GM20431 (cell line): ENCODE results near the gene ABCB6.
"Not testable (repeated sequence)": the region's sequence is repeated elsewhere in the genome, so short reads cannot be mapped to it uniquely, and the experiment has no call there.

Experiments
- in situ Hi-C: fragments of 300-500 bp; cut with MseI, MboI; formaldehyde crosslinking; loops from one replicate; pipeline ENCODE4 v1.15.0; 2020; ENCODE audit warnings: low sequenced_read_pairs; ENCODE audit not compliant: unreplicated experiment

The ABCB6 gene

GRCh38 chr2:219215871-219216534 is 2.8 kb downstream of the ABCB6 start:
- in situ Hi-C loops, result no loop called here

DNA sequence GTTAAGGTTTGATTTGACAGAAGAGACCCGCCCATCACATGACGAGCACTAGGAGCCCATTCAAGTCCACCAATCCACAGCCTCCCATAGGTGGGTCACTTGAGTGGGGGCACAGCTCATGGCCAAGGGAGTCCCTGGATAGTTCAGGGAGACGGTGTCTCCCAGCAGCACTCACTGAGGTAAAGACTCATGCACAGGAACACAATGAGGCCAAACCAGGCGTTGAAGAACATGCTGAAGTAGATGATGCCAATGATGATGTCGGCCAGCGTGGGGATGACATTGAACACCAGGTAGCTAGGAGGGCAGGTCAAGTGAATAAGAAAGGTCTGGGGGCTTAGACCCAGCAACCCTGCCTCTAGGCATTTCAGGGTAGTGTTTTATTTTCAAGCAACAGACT is 4.0 kb downstream of the ABCB6 start:
- in situ Hi-C loops, result no loop called here

DNA sequence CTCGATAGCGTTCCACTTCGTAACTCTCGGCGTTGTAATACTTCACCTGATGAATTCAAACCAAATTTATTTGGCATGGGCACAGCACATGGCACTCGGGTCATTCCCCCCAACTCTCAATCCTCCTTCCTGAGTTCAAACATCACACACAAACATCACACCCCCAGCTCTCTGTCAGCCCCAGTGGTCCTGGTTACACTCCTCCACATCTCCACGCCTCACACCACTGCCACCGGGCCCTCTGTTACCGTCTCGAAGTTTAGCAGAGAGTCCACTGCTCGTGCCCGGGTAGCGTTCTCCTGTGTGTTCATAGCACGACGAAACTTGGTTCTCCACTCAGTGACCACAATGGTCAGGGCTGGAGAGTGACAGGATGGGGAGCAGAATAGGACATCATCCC is 4.6 kb downstream of the ABCB6 start:
- in situ Hi-C loops, result no loop called here

- in situ Hi-C loops, result no loop called here
These were observed 5.2 kb downstream of the ABCB6 start for GRCh38 chr2:219213486-219214071.

DNA sequence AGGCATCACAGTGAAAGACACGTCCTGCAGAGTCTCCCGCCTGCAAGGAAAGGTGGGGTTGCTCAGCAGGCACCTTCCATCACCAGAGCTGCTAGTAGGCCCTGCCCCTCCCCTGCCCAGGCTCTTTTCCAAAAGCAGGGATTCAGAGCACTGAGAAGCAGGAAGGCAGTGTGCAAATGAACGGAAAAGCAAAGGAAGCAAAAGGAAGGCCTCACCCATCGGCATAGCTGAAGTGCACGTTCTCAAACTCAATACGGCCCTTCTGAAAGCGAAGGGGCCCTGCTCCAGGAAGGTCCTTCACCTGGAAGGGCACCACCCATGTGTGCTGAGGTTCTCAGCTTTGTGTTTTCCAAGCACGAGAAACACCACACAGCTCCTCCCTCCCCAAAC is 5.7 kb downstream of the ABCB6 start:
- in situ Hi-C loops, result no loop called here

GRCh38 chr2:219210886-219211362 is 7.8 kb downstream of the ABCB6 start:
- in situ Hi-C loops, result no loop called here

GRCh38 chr2:219210196-219210885 is 8.4 kb downstream of the ABCB6 start:
- in situ Hi-C loops, result no loop called here

- in situ Hi-C loops, result no loop called here
These were observed 9.2 kb downstream of the ABCB6 start for GRCh38 chr2:219209236-219210195.

DNA sequence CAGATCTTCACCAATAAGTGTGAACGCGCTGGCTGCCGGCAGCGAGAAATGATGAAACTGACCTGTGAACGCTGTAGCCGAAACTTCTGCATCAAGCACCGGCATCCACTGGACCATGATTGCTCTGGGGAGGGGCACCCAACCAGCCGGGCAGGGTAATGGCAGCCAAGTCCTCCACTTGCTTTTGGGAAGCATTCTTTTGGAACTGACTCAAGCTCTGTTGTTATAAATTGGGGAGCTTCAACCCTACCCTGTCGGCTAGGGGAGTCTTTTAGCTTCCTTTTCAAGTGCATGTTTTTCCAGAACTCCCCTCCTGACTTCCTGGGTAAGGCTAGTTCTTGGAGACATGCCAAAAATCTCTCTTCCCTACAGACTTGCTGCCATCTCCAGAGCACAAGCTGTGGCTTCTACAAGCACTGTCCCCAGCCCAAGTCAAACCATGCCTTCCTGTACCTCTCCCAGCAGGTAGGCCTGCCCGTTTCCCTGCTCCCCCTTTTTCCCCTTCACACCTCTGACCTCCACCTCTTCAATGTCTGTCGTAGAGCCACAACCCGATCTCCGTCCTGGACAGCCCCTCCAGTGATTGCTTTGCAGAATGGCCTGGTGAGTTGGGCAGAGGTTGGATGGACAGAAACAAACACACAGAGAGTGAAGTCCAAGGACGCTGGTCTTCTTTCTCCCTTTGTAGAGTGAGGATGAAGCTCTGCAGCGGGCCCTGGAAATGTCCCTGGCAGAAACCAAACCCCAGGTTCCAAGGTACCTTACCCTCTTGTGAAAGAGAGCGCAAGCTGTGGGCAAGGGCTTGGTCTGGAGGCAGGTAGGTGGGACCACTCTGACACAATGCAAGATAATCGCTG is 10.6 kb downstream of the ABCB6 start:
- in situ Hi-C loops, result no loop called here

DNA sequence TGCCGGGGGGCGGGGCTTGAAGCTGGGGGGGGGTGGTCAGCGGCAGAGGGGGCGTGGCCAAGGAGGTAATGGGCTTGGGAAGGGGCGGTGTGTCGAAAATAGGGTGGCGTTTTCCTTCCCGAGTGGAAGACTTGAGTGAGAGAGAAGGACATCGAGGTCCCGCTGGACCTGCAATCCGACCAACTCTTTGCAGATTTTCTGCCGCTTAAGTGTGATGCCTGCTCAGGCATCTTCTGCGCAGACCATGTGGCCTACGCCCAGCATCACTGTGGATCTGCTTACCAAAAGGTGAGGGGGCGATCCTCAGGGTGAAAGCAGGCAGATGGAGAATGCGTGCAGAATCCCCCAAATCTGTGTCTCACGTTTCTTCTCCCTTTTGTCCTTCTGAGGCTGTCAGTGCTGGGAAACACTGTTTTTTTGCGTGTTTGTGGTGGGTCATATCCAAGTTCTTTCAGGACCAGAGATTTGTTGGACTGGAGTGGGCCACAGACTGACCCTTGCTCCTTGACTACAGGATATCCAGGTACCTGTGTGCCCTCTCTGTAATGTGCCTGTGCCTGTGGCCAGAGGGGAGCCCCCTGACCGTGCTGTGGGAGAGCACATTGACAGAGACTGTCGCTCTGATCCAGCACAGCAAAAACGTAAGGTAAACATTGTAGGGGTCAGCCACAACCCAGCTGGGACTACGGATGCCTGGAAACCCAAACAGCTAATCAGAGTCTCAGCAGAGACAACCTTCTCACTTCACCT is 11.4 kb downstream of the ABCB6 start:
- in situ Hi-C loops, result no loop called here

- in situ Hi-C loops, result no loop called here
These were observed 12.2 kb downstream of the ABCB6 start, which contains the start of gene ZFAND2B for GRCh38 chr2:219206328-219207133. TSS of gene ZFAND2B (plus strand) at chr2:219206782. CDS start at chr2:219206988, 206 bp downstream.

DNA sequence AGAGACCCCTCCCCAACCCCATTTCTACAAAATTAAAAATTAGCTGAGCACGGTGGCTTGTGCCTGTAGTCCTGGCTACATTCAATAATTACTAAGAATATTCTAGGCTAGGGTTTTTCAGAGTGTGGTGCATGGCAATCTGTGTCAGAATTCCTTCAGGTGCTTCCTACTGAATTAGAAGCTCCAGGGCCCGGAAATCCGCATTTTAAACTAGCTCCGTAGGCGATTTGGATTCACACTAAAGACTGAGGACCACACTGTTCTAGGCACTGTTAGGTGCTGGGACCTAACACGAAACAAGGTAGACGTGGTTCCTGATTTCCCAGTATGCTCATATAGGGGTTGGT is 12.8 kb downstream of the ABCB6 start:
- in situ Hi-C loops, result no loop called here

DNA sequence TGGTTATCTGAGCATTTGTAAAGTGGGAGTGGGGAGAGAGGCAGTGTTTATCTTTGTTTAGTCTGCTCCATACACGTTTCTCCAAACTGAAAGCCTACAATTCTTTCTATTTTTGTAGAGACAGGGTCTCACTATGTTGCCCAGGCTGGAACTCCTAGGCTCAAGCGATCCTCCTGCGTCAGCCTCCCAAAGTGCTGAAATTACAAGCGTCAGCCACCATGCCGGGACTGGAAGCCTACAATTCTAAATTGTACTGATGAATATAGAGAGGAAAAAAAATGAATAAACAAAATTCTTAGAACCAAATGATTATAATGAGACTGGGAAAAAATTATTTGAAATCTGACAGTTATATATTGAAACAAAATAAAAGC is 13.6 kb downstream of the ABCB6 start:
- in situ Hi-C loops, result no loop called here

- in situ Hi-C loops, result no loop called here
These were observed 14.2 kb downstream of the ABCB6 start for GRCh38 chr2:219204425-219205164.

GRCh38 chr2:219201331-219201730 is 17.4 kb downstream of the ABCB6 start:
- in situ Hi-C loops, result not testable (repeated sequence)

GRCh38 chr2:219200502-219201326 is 18.0 kb downstream of the ABCB6 start:
- in situ Hi-C loops, result not testable (repeated sequence)
